Head of caudate nucleus (tissue), 42 donors: ENCODE measurements around the gene HIPK2.

Experiments used
- DNase-seq, 42 donors: peaks; one replicate each; pipeline versions ENCODE4 v3.0.0 to v3.0.0-alpha.2; 2020 to 2021; ENCODE audit warnings: mixed read lengths in 7 of 42
- intact Hi-C: fragments of 100-400 bp; cut with DNase I; formaldehyde crosslinking; loops from one replicate; pipeline ENCODE4 v1.15.0; 2022

Gene HIPK2

GRCh38 chr7:139704308-139704879 lies 73.4 kb downstream of the HIPK2 start:
- peak in 1 of 42 donors; percentile 38 for DNase-seq
- intact Hi-C loops = no loop called here

- intact Hi-C loops = no loop called here
Measured at GRCh38 chr7:139703487-139704307, 74.1 kb downstream of the HIPK2 start.

GRCh38 chr7:139702811-139703486 lies 74.8 kb downstream of the HIPK2 start:
- intact Hi-C loops = no loop called here
- DNase-seq = peak in 2 of 42 donors; percentile 36 to 46

More at GRCh38 chr7:139703487-139704307, 74.1 kb downstream of the HIPK2 start:
- DNase-seq = peak in 2 of 42 donors; percentile 9 to 36

- intact Hi-C loops = no loop called here
- DNase-seq = peak in 23 of 42 donors; percentile 39 to 83 (median 56)
Measured at GRCh38 chr7:139702313-139702731, 75.5 kb downstream of the HIPK2 start.

- peak in 3 of 42 donors; percentile 44 to 58 (median 49) for DNase-seq
- intact Hi-C loops = no loop called here
Measured at GRCh38 chr7:139701908-139702307, 75.9 kb downstream of the HIPK2 start.

- DNase-seq = peak in 2 of 42 donors; percentile 33 to 47
- intact Hi-C loops = no loop called here
Measured at GRCh38 chr7:139700505-139701235, 77.1 kb downstream of the HIPK2 start.

GRCh38 chr7:139699640-139700504 lies 77.9 kb downstream of the HIPK2 start:
- intact Hi-C loops = no loop called here
- DNase-seq = peak in 3 of 42 donors; percentile 38 to 70 (median 60)

- intact Hi-C loops = no loop called here
- DNase-seq = peak in 2 of 42 donors; percentile 40 to 45
Measured at GRCh38 chr7:139698844-139699243, 79.0 kb downstream of the HIPK2 start.

GRCh38 chr7:139698278-139698677 lies 79.5 kb downstream of the HIPK2 start:
- DNase-seq = peak in 1 of 42 donors; percentile 7
- intact Hi-C loops = no loop called here

- intact Hi-C loops = no loop called here
- peak in 1 of 42 donors; percentile 35 for DNase-seq
Measured at GRCh38 chr7:139697056-139697455, 80.7 kb downstream of the HIPK2 start.

- intact Hi-C loops = no loop called here
- no peak for DNase-seq
Measured at GRCh38 chr7:139696552-139696951, 81.2 kb downstream of the HIPK2 start.

- no peak for DNase-seq
- intact Hi-C loops = no loop called here
Measured at GRCh38 chr7:139695588-139695987, 82.2 kb downstream of the HIPK2 start.

- peak in 1 of 42 donors; percentile 35 for DNase-seq
- intact Hi-C loops = no loop called here
Measured at GRCh38 chr7:139695051-139695450, 82.7 kb downstream of the HIPK2 start.

- DNase-seq = peak in 2 of 42 donors; percentile 23 to 35
Measured at GRCh38 chr7:139694389-139694676, 83.5 kb downstream of the HIPK2 start.

GRCh38 chr7:139693651-139694388 lies 84.0 kb downstream of the HIPK2 start:
- DNase-seq = no peak
- intact Hi-C loops = no loop called here

More at GRCh38 chr7:139694389-139694676, 83.5 kb downstream of the HIPK2 start:
- intact Hi-C loops = no loop called here

- intact Hi-C loops = no loop called here
- peak in 1 of 42 donors; percentile 38 for DNase-seq
Measured at GRCh38 chr7:139692723-139693122, 85.1 kb downstream of the HIPK2 start.

GRCh38 chr7:139691253-139691781 lies 86.5 kb downstream of the HIPK2 start:
- DNase-seq = peak in 1 of 42 donors; percentile 49
- intact Hi-C loops = no loop called here
